Uterus (tissue), 4 donors: ENCODE results near the gene SDCCAG8. TPM values are rescaled to one million over a fixed set of nuclear protein-coding genes. Genes with fewer than 3 reads are reported as not detected.

Source experiments
- DNase-seq, 2 donors: peaks; one replicate each; pipeline ENCODE4 v3.0.0-alpha.2; 2019 to 2020
- H3K27ac ChIP-seq, 2 donors: fragments of 200-600 bp; sonication (generic); 1 replicate in 1 of 2; 2 replicates in 1 of 2; pipeline ENCODE4 v1.5.1; 2016 to 2018
- H3K27me3 ChIP-seq, 2 donors: fragments of 200-600 bp; sonication (generic); one replicate each; pipeline ENCODE4 v1.5.1; 2018 to 2019; ENCODE audit warnings: control low read depth in 1 of 2
- H3K36me3 ChIP-seq, 2 donors: fragments of 200-600 bp; sonication (generic); one replicate each; pipeline ENCODE4 v1.5.1; 2019; ENCODE audit warnings: control low read depth in 1 of 2
- H3K4me1 ChIP-seq, 2 donors: fragments of 200-600 bp; sonication (generic); one replicate each; pipeline ENCODE4 v1.5.1; 2018 to 2019; ENCODE audit warnings: control low read depth in 1 of 2
- H3K4me3 ChIP-seq, 2 donors: fragments of 200-600 bp; sonication (generic); 1 replicate in 1 of 2; 2 replicates in 1 of 2; pipeline ENCODE4 v1.5.1; 2018 to 2019; ENCODE audit warnings: mild to moderate bottlenecking in 1 of 2
- H3K9me3 ChIP-seq, 2 donors: fragments of 200-600 bp; sonication (generic); one replicate each; pipeline ENCODE4 v1.5.1; 2019; ENCODE audit warnings: control low read depth in 1 of 2
- POLR2A ChIP-seq, 2 donors: fragments of 450-650 bp; IDR thresholded peaks; one replicate each; pipeline ENCODE4 v1.6.1; 2016; ENCODE audit warnings: antibody characterized with exemption in 2 of 2, mild to moderate bottlenecking in 1 of 2, moderate library complexity in 1 of 2
- intact Hi-C: fragments of 100-400 bp; cut with DNase I; formaldehyde crosslinking; loops from one replicate; pipeline ENCODE4 v1.15.1; 2023; ENCODE audit warnings: low total_unique reads
- total RNA-seq, 4 donors: library from RNA; depleted of rRNA in 3 of 4; stranded (reverse); fragments of >200 nt in 3 of 4; gene quantifications; one replicate each; pipeline versions ENCODE4 v1.1.0 to v1.2.4, GENCODE V29; 2014 to 2023
- TF ChIP-seq, protein P1 (sequence below), 4 experiments: fragments of 200-600 bp in 2 of 4; fragments of 450-650 bp in 2 of 4; sonication (generic) in 2 of 4; IDR thresholded peaks; one replicate each; pipeline ENCODE4 v1.5.1; 2016 to 2019; ENCODE audit warnings: antibody characterized with exemption in 4 of 4, mild to moderate bottlenecking in 2 of 4, moderate library complexity in 1 of 4
- donor health status: DM: yes; HTN: yes; CAD: no.

Gene SDCCAG8
- total RNA-seq, 4 donors from 2014 or later, result 19.2 to 54.8 (median 49.7) TPM

DNA sequence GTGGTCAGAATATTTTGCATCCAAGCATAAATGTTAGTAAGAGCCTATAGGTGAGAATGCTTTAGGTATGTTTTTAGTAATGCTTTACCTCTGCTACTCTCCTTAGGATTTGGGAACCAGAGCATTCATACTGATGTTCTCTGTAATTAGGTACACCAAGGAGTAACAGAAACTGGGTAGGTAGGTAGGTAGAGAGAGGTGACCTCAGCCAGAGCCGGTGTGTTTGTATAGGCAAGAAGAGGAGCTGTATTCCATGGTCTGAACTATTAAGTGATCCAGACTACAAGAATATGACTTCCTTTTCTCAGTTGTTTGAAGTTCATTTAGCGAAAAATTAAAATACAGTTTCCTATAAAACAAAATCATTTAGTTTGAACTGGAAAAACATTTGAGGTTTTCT is 108.5 kb downstream of the SDCCAG8 start:
- Histone ChIP-seq H3K27ac (no peak overlapping the region), H3K9me3 (no peaks in the 10 kb centered on the region), H3K4me3 (no peak overlapping the region), H3K27me3 (no peaks in the 10 kb centered on the region), H3K36me3 (no peaks in the 10 kb centered on the region), H3K4me1 (no peaks in the 10 kb centered on the region)
- TF ChIP-seq, protein P1, sequence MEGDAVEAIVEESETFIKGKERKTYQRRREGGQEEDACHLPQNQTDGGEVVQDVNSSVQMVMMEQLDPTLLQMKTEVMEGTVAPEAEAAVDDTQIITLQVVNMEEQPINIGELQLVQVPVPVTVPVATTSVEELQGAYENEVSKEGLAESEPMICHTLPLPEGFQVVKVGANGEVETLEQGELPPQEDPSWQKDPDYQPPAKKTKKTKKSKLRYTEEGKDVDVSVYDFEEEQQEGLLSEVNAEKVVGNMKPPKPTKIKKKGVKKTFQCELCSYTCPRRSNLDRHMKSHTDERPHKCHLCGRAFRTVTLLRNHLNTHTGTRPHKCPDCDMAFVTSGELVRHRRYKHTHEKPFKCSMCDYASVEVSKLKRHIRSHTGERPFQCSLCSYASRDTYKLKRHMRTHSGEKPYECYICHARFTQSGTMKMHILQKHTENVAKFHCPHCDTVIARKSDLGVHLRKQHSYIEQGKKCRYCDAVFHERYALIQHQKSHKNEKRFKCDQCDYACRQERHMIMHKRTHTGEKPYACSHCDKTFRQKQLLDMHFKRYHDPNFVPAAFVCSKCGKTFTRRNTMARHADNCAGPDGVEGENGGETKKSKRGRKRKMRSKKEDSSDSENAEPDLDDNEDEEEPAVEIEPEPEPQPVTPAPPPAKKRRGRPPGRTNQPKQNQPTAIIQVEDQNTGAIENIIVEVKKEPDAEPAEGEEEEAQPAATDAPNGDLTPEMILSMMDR (IDR thresholded peaks at IDR 0.05), result no peak
- no peak for TF ChIP-seq POLR2A (IDR thresholded peaks at IDR 0.05)
- DNase-seq, result no peak
- intact Hi-C loops, result no loop called here

DNA sequence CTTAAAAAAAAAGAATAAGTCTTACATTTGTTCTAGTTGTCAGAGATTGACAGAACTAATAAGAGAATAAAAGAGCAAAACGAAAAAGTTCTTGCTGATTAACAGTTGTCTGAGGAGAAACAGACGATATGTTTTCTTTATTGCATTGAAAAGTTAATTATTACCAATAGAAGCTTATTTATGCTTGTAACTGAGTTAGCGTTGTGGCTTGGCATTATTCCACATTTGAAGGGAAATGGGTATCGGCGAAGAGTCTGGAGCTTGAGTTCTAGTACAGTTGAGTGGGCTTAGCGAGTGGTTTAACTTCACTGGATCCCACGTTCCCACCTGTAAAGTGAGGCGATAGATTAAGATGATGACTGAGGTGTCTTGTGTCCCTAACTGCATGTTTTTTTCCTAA is 109.0 kb downstream of the SDCCAG8 start:
- no peaks in the 10 kb centered on the region for H3K27me3 ChIP-seq
- TF ChIP-seq POLR2A (IDR thresholded peaks at IDR 0.05), result no peak
- TF ChIP-seq, protein P1 (IDR thresholded peaks at IDR 0.05), result no peak
- H3K36me3 ChIP-seq, result no peaks in the 10 kb centered on the region
- H3K27ac ChIP-seq, result no peak overlapping the region
- DNase-seq, result no peak
- no peaks in the 10 kb centered on the region for H3K9me3 ChIP-seq
- intact Hi-C loops, result no loop called here
- H3K4me1 ChIP-seq, result no peaks in the 10 kb centered on the region
- H3K4me3 ChIP-seq, result no peak overlapping the region

DNA sequence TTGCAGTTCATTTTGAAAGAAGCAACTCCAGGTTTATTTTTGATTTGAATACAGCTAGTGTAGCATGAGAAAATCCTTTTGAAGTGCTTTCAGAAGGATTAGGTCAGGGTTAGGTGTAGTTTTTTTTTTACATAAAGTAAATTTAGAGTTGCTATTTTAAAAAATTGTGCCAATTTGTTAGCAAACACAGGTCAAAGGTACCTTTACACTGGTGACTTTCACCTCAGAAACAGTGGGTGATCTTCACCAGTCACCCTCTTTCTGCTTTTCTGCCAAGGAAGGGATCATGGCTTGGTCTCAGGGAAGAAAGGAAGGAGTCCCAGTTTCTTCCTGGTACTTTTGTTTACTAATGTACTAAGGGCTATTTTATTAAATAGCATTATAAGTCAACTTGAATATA is 111.5 kb downstream of the SDCCAG8 start:
- Histone ChIP-seq H3K9me3 (no peaks in the 10 kb centered on the region), H3K4me1 (no peaks in the 10 kb centered on the region), H3K4me3 (no peak overlapping the region), H3K36me3 (no peaks in the 10 kb centered on the region), H3K27ac (no peak overlapping the region), H3K27me3 (no peaks in the 10 kb centered on the region)
- intact Hi-C loops, result no loop called here
- DNase-seq, result no peak
- TF ChIP-seq, protein P1 (IDR thresholded peaks at IDR 0.05), result no peak

DNA sequence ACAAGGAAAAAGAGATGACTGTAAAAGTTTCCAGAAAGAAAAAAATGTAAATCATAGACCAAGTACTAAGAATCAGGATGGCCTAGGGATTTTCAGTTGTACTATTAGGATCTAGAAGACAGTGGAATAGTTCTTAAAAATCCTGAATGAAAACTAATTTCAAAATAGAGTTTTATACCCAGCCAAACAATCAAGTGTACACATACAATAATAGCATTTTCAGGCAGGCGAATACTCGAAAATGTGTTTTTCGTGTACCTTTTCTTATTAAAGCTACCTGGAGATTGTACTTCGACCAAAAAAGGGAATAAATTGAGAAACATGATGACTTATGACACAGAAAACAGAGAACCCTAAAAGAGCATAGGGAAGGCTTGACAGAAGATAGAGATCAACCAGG is 118.6 kb downstream of the SDCCAG8 start:
- intact Hi-C loops, result no loop called here
- no peak for TF ChIP-seq POLR2A (IDR thresholded peaks at IDR 0.05)
- TF ChIP-seq, protein P1 (IDR thresholded peaks at IDR 0.05), result no peak

DNA sequence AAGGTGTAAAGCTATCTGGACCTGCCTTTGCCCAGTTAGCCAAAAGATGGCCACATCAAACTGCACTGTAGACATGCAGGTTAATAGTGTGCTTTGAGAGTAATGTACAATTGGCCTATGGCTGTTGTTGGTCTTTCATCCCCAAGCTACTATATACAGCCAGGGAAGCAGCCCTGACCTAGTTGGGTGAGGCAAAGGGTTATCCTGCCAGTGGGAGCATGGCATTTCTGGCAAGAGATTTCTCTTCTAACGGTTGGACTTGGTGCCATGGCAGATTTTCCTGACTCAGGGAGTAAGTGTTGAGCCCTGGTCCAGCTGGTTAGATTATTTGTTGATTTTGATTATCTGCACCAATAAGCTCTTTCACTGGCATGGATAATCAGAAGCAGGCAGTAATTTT is 119.8 kb downstream of the SDCCAG8 start:
- Histone ChIP-seq H3K36me3 (no peaks in the 10 kb centered on the region), H3K4me1 (no peaks in the 10 kb centered on the region), H3K27me3 (no peaks in the 10 kb centered on the region), H3K27ac (no peak overlapping the region), H3K4me3 (no peak overlapping the region), H3K9me3 (no peaks in the 10 kb centered on the region)
- intact Hi-C loops, result no loop called here
- DNase-seq, result no peak
- TF ChIP-seq POLR2A (IDR thresholded peaks at IDR 0.05), result no peak
- TF ChIP-seq, protein P1 (IDR thresholded peaks at IDR 0.05), result no peak

More for the DNA sequence above, 118.6 kb downstream of the SDCCAG8 start:
- no peak for DNase-seq
- no peak overlapping the region for H3K4me3 ChIP-seq
- no peaks in the 10 kb centered on the region for H3K27me3 ChIP-seq
- no peaks in the 10 kb centered on the region for H3K9me3 ChIP-seq
- H3K4me1 ChIP-seq, result no peaks in the 10 kb centered on the region
- no peak overlapping the region for H3K27ac ChIP-seq
- no peaks in the 10 kb centered on the region for H3K36me3 ChIP-seq
